SK-N-SH (cell line): ENCODE results near the gene ELMO1. TPM values are rescaled to one million over a fixed set of nuclear protein-coding genes. Genes with fewer than 3 reads are reported as not detected.

Source experiments
- CTCF ChIA-PET: fragments of 300-600, 350-600 bp; formaldehyde crosslinking; extraction: SDS; loops from one replicate; lab custom pipeline; 2021; lab: Yijun Ruan, JAX
- POLR2A ChIA-PET: fragments of 350-600 bp; sonication (Branson Sonifier 250); formaldehyde crosslinking; extraction: SDS; loops from one replicate; lab custom pipeline; 2020; ENCODE audit warnings: antibody characterized with exemption, inconsistent platforms; lab: Yijun Ruan, JAX
- DNase-seq: peaks from one replicate; pipeline ENCODE4 v3.0.0; 2012
- H2AFZ ChIP-seq: fragments of 200-600 bp; sonication (generic); 2 replicates; pipeline ENCODE4 v1.8.1; 2016; ENCODE audit warnings: antibody characterized with exemption, mild to moderate bottlenecking, low read depth
- H3F3A ChIP-seq: fragments of 200-600 bp; sonication (generic); replicated peaks from 2 replicates; pipeline ENCODE3; 2016; ENCODE audit warnings: antibody characterized with exemption, mild to moderate bottlenecking; ENCODE audit not compliant: insufficient read depth
- H3K27ac ChIP-seq, 2 experiments: fragments of 200-500 bp in 1 of 2; fragments of 200-600 bp in 1 of 2; sonication (Bioruptor generic) in 1 of 2; sonication (generic), shearing (Covaris generic) in 1 of 2; 2 replicates each; pipeline versions ENCODE4 v1.5.1 to v1.6.1; 2014 to 2016; ENCODE audit warnings: low read depth in 2 of 2, inconsistent platforms in 1 of 2, low read length in 1 of 2, mild to moderate bottlenecking in 1 of 2, mixed read lengths in 1 of 2
- H3K27me3 ChIP-seq: fragments of 200-600 bp; sonication (generic), shearing (Covaris generic); 2 replicates; pipeline ENCODE4 v1.6.1; 2016; ENCODE audit warnings: mixed run types; ENCODE audit not compliant: insufficient read depth
- H3K36me3 ChIP-seq, 2 experiments: fragments of 200-500 bp in 1 of 2; fragments of 200-600 bp in 1 of 2; sonication (Bioruptor generic) in 1 of 2; sonication (generic) in 1 of 2; replicated peaks in 1 of 2; 2 replicates each; pipeline versions ENCODE3 to v1.5.1; 2014 to 2016; ENCODE audit warnings: low read length in 1 of 2, mild to moderate bottlenecking in 1 of 2; ENCODE audit not compliant: insufficient read depth in 2 of 2, control insufficient read depth in 1 of 2
- H3K4me1 ChIP-seq, 2 experiments: fragments of 200-500 bp in 1 of 2; fragments of 200-600 bp in 1 of 2; sonication (Bioruptor generic) in 1 of 2; sonication (generic), shearing (Covaris generic) in 1 of 2; 2 replicates each; pipeline versions ENCODE4 v1.5.1 to v1.6.1; 2014 to 2016; ENCODE audit warnings: low read depth in 1 of 2, low read length in 1 of 2, mixed run types in 1 of 2; ENCODE audit not compliant: insufficient read depth in 2 of 2, control insufficient read depth in 1 of 2
- H3K4me2 ChIP-seq: fragments of 200-600 bp; sonication (generic), shearing (Covaris generic); 2 replicates; pipeline ENCODE4 v1.6.1; 2017; ENCODE audit warnings: mixed run types
- H3K4me3 ChIP-seq, 2 experiments: fragments of 200-500 bp in 1 of 2; fragments of 200-600 bp in 1 of 2; sonication (Bioruptor generic) in 1 of 2; sonication (generic), shearing (Covaris generic) in 1 of 2; 2 replicates each; pipeline versions ENCODE4 v1.5.1 to v1.8.1; 2014 to 2016; ENCODE audit warnings: low read depth in 2 of 2, inconsistent platforms in 1 of 2, low read length in 1 of 2, mild to moderate bottlenecking in 1 of 2, mixed read lengths in 1 of 2, moderate library complexity in 1 of 2
- H3K79me2 ChIP-seq: fragments of 200-600 bp; sonication (generic); 2 replicates; pipeline ENCODE4 v1.8.1; 2017; ENCODE audit warnings: mild to moderate bottlenecking; ENCODE audit not compliant: insufficient read depth
- H3K9ac ChIP-seq: fragments of 200-600 bp; sonication (generic); 2 replicates; pipeline ENCODE4 v1.6.1; 2017; ENCODE audit warnings: mixed run types
- H3K9me2 ChIP-seq: fragments of 200-600 bp; sonication (generic); 2 replicates; pipeline ENCODE4 v1.6.1; 2017; ENCODE audit warnings: mixed run types
- H3K9me3 ChIP-seq: fragments of 200-600 bp; sonication (generic); 2 replicates; pipeline ENCODE4 v1.6.1; 2017; ENCODE audit warnings: mixed run types, mild to moderate bottlenecking, moderate library complexity
- H4K20me1 ChIP-seq: fragments of 200-600 bp; sonication (generic); 2 replicates; pipeline ENCODE4 v1.6.1; 2017; ENCODE audit warnings: mild to moderate bottlenecking, mixed run types; ENCODE audit not compliant: insufficient read depth
- CHD2 ChIP-seq: fragments of 150-350 bp; IDR thresholded peaks from 2 replicates; pipeline ENCODE4 v1.6.1; 2018; ENCODE audit warnings: low read length; ENCODE audit not compliant: partially characterized antibody
- EP300 ChIP-seq, 2 experiments: IDR thresholded peaks; 2 replicates each; pipeline versions ENCODE4 v1.4.0 to v1.6.1; 2012; ENCODE audit warnings: borderline replicate concordance in 1 of 2, low read depth in 1 of 2, low read length in 1 of 2
- EZH2phosphoT487 ChIP-seq: fragments of 200-600 bp; sonication (generic); IDR thresholded peaks from 2 replicates; pipeline ENCODE4 v1.6.1; 2017; ENCODE audit warnings: low read depth, mixed run types, mild to moderate bottlenecking, antibody characterized with exemption, moderate library complexity, borderline replicate concordance
- FOSL2 ChIP-seq: IDR thresholded peaks from 2 replicates; pipeline ENCODE4 v1.4.0; 2012; ENCODE audit warnings: low read depth, mild to moderate bottlenecking, moderate library complexity, borderline replicate concordance
- FOXM1 ChIP-seq: IDR thresholded peaks from 2 replicates; pipeline ENCODE4 v1.4.0; 2012; ENCODE audit warnings: low read depth, mild to moderate bottlenecking
- GABPA ChIP-seq: IDR thresholded peaks from 2 replicates; pipeline ENCODE4 v1.4.0; 2012; ENCODE audit warnings: low read depth, mild to moderate bottlenecking
- GATA2 ChIP-seq: sonication (generic); formaldehyde crosslinking; IDR thresholded peaks from 2 replicates; pipeline ENCODE4 v1.5.0; 2020; ENCODE audit warnings: mild to moderate bottlenecking, missing genetic modification reagents
- NFIC ChIP-seq: IDR thresholded peaks from 2 replicates; pipeline ENCODE4 v1.4.0; 2012; ENCODE audit warnings: borderline replicate concordance
- NRF1 ChIP-seq: IDR thresholded peaks from 2 replicates; pipeline ENCODE4 v1.6.1; 2012; ENCODE audit warnings: low read depth, mild to moderate bottlenecking, low read length
- POLR2AphosphoS5 ChIP-seq: IDR thresholded peaks from 2 replicates; pipeline ENCODE4 v1.6.1; 2012; ENCODE audit warnings: low read depth, low read length
- RAD21 ChIP-seq: IDR thresholded peaks from 2 replicates; pipeline ENCODE4 v1.6.1; 2012; ENCODE audit warnings: mild to moderate bottlenecking, low read length
- RCOR1 ChIP-seq: fragments of 150-350 bp; IDR thresholded peaks from 2 replicates; pipeline ENCODE4 v1.6.1; 2017; ENCODE audit warnings: antibody characterized with exemption, low read length
- REST ChIP-seq: IDR thresholded peaks from 2 replicates; pipeline ENCODE4 v1.6.1; 2012; ENCODE audit warnings: mild to moderate bottlenecking, low read depth, low read length, moderate library complexity
- RFX5 ChIP-seq: IDR thresholded peaks from 2 replicates; pipeline ENCODE4 v1.6.1; 2012; ENCODE audit warnings: mild to moderate bottlenecking, improper control_type of control experiment, low read length
- SMC3 ChIP-seq: IDR thresholded peaks from 2 replicates; pipeline ENCODE4 v1.6.1; 2012; ENCODE audit warnings: low read depth, low read length, improper control_type of control experiment
- TAF1 ChIP-seq: IDR thresholded peaks from 2 replicates; pipeline ENCODE4 v1.6.1; 2012; ENCODE audit warnings: low read depth, mild to moderate bottlenecking, low read length, moderate library complexity, borderline replicate concordance
- TCF12 ChIP-seq: IDR thresholded peaks from 2 replicates; pipeline ENCODE4 v1.4.0; 2012
- TEAD4 ChIP-seq: IDR thresholded peaks from 2 replicates; pipeline ENCODE4 v1.4.0; 2012; ENCODE audit warnings: mild to moderate bottlenecking, borderline replicate concordance; ENCODE audit not compliant: insufficient read depth
- YY1 ChIP-seq: IDR thresholded peaks from 2 replicates; pipeline ENCODE4 v1.4.0; 2012; ENCODE audit warnings: low read depth, mild to moderate bottlenecking
- WGBS: methylation state at CpG from one replicate; pipeline ENCODE4 v1.1.6; 2017; ENCODE audit warnings: low lambda C conversion rate; 5-methylcytosine and 5-hydroxymethylcytosine counted together
- polyA plus RNA-seq, 3 experiments: library from polyadenylated mRNA; depleted of rRNA; stranded (reverse); fragments of >200 nt; gene quantifications; 2 replicates each; pipeline ENCODE4 v1.2.3, GENCODE V29; 2012
- TF ChIP-seq, protein P1 (sequence below): IDR thresholded peaks from 2 replicates; pipeline ENCODE4 v1.4.0; 2012; ENCODE audit warnings: low read depth, borderline replicate concordance
- TF ChIP-seq, protein P2 (sequence below): IDR thresholded peaks from 2 replicates; pipeline ENCODE4 v1.4.0; 2012; ENCODE audit warnings: low read depth
- TF ChIP-seq, protein P3 (sequence below): IDR thresholded peaks from 2 replicates; pipeline ENCODE4 v1.4.0; 2012; ENCODE audit warnings: low read depth, borderline replicate concordance
- TF ChIP-seq, protein P4 (sequence below): fragments of 150-350 bp; IDR thresholded peaks from 2 replicates; pipeline ENCODE4 v1.6.1; 2016; ENCODE audit warnings: mild to moderate bottlenecking, low read depth, low read length
- TF ChIP-seq, protein P5 (sequence below): fragments of 150-350 bp; IDR thresholded peaks from 2 replicates; pipeline ENCODE4 v1.6.1; 2017; ENCODE audit warnings: antibody characterized with exemption, low read length, low read depth, borderline replicate concordance

ELMO1 gene
- polyA plus RNA-seq, 1 of the 3 experiments (the other 2 are of a cell fraction), result 0.64 TPM

DNA sequence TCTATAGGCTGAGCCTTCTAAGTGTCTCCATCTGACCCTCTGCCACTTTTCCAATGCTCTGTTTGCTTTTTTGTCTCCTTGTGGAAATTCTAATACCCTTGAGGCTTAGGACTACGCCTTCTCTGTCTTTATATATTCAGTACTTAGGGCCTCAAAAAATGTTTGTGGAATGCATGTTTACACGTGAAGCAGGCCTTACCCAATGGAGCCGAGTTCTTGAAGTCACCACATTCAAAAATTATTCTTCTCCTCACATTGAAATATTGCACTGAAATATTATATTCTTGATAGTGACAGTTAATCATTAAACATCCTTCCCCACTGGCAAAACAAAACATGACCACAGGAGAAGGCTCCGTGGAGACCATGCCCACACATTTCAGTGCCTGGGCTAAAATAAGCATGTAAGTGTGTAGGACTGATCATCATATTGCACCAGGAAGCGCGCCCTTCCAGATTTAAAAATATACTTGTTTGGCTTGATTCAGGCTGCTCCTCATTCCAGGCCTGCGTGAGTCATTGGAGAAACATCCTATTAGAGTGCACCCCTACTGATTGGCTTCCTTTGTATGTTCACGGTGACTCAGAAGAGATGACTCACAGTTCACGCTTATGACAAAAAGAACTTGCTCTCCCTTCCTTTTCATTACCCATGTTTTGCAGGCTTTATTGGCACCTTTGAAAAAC, 416.9 kb downstream of the ELMO1 start:
- 21% methylated on average over 9 of the region's 9 CpGs for WGBS
- Histone ChIP-seq H3K9me3 (no peaks in the 10 kb centered on the region), H4K20me1 (no peaks in the 10 kb centered on the region), H3K4me1 (peaks cover 14 to 19% of the 10 kb centered on the region in 2 experiments), H3F3A (peaks cover 14% of the 10 kb centered on the region), H3K27me3 (no peaks in the 10 kb centered on the region), H3K36me3 (no peaks in the 10 kb centered on the region), H3K4me3 (no peak overlapping the region), H2AFZ (peak overlapping the region; percentile 47; the same call in 1 of the 2 replicates), H3K27ac (peak overlapping the region; percentile 36 to 64; a peak in 3 of 4 replicates), H3K79me2 (no peaks in the 10 kb centered on the region), H3K4me2 (peak overlapping the region; percentile 57; the same call in 1 of the 2 replicates), H3K9ac (no peak overlapping the region), H3K9me2 (no peaks in the 10 kb centered on the region)
- ChIA-PET POLR2A (no interaction called here), CTCF (interaction anchor here (1.4 to 4.6 kb wide), 2 partner anchors 149 to 167 kb away, joined by 6 to 37 read pairs; no protein-coding TSS in a partner anchor)
- no peak for DNase-seq
- TF ChIP-seq GABPA, result 0 out of 2 replicates have a peak, but pooled peaks have one; percentile 28
- 0 out of 2 replicates have a peak, but pooled peaks have one; percentile 52 for TF ChIP-seq REST
- no peak for TF ChIP-seq RCOR1
- TF ChIP-seq, protein P1, sequence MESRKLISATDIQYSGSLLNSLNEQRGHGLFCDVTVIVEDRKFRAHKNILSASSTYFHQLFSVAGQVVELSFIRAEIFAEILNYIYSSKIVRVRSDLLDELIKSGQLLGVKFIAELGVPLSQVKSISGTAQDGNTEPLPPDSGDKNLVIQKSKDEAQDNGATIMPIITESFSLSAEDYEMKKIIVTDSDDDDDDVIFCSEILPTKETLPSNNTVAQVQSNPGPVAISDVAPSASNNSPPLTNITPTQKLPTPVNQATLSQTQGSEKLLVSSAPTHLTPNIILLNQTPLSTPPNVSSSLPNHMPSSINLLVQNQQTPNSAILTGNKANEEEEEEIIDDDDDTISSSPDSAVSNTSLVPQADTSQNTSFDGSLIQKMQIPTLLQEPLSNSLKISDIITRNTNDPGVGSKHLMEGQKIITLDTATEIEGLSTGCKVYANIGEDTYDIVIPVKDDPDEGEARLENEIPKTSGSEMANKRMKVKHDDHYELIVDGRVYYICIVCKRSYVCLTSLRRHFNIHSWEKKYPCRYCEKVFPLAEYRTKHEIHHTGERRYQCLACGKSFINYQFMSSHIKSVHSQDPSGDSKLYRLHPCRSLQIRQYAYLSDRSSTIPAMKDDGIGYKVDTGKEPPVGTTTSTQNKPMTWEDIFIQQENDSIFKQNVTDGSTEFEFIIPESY, result peak; percentile 81; the same call in 1 of the 2 replicates
- TF ChIP-seq FOSL2, result peak; percentile 100
- TF ChIP-seq TAF1, result no peak
- TF ChIP-seq YY1, result peak; percentile 17; the same call in 1 of the 2 replicates
- TF ChIP-seq, protein P2, sequence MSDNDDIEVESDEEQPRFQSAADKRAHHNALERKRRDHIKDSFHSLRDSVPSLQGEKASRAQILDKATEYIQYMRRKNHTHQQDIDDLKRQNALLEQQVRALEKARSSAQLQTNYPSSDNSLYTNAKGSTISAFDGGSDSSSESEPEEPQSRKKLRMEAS, result peak; percentile 89; the same call in 1 of the 2 replicates
- peak; percentile 87; the same call in 1 of the 2 replicates for TF ChIP-seq POLR2AphosphoS5
- TF ChIP-seq, protein P3, sequence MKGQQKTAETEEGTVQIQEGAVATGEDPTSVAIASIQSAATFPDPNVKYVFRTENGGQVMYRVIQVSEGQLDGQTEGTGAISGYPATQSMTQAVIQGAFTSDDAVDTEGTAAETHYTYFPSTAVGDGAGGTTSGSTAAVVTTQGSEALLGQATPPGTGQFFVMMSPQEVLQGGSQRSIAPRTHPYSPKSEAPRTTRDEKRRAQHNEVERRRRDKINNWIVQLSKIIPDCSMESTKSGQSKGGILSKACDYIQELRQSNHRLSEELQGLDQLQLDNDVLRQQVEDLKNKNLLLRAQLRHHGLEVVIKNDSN, result 0 out of 2 replicates have a peak, but pooled peaks have one; percentile 41
- TF ChIP-seq NRF1, result no peak
- TF ChIP-seq CHD2, result peak; percentile 19
- peak; percentile 97 for TF ChIP-seq TEAD4
- peak; percentile 86 for TF ChIP-seq NFIC
- peak; percentile 99 for TF ChIP-seq FOXM1
- TF ChIP-seq, protein P4, sequence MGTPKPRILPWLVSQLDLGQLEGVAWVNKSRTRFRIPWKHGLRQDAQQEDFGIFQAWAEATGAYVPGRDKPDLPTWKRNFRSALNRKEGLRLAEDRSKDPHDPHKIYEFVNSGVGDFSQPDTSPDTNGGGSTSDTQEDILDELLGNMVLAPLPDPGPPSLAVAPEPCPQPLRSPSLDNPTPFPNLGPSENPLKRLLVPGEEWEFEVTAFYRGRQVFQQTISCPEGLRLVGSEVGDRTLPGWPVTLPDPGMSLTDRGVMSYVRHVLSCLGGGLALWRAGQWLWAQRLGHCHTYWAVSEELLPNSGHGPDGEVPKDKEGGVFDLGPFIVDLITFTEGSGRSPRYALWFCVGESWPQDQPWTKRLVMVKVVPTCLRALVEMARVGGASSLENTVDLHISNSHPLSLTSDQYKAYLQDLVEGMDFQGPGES, result no peak
- TF ChIP-seq, protein P5, sequence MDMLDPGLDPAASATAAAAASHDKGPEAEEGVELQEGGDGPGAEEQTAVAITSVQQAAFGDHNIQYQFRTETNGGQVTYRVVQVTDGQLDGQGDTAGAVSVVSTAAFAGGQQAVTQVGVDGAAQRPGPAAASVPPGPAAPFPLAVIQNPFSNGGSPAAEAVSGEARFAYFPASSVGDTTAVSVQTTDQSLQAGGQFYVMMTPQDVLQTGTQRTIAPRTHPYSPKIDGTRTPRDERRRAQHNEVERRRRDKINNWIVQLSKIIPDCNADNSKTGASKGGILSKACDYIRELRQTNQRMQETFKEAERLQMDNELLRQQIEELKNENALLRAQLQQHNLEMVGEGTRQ, result no peak
- TF ChIP-seq SMC3, result no peak
- no peak for TF ChIP-seq RAD21
- no peak for TF ChIP-seq RFX5
- no peak for TF ChIP-seq EZH2phosphoT487
- TF ChIP-seq EP300 (IDR thresholded peaks at IDR 0.05; ENCODE audit: borderline replicate concordance in 1 of 2, low read depth in 1 of 2, low read length in 1 of 2), result peak in 1 of 2 experiments; percentile 90; a peak in 1 of 4 replicates
- peak; percentile 92 for TF ChIP-seq TCF12
- no peak for TF ChIP-seq GATA2 (CRISPR knock-in tag)
